ENCODE measurements around the gene ATP5MG. TPM values are rescaled to one million over a fixed set of nuclear protein-coding genes. Genes with fewer than 3 reads are reported as not detected.

The ATP5MG gene
- total and polyA plus RNA-seq, 8 donors, result 98.5 to 312 (median 146) TPM

- no peak overlapping the region for H3K4me3 ChIP-seq
- H3K36me3 ChIP-seq, result no peaks in the 10 kb centered on the region
- no peaks in the 10 kb centered on the region for H3K9me3 ChIP-seq
- H3K27ac ChIP-seq, result no peak overlapping the region
- H3K4me1 ChIP-seq, result peaks cover 0 to 18% (median 16%) of the 10 kb centered on the region in 4 donors
- H3K27me3 ChIP-seq, result no peaks in the 10 kb centered on the region
- TF ChIP-seq POLR2AphosphoS5 (IDR thresholded peaks at IDR 0.05) (no peak), CTCF (IDR thresholded peaks at IDR 0.05) (no peak), POLR2A (IDR thresholded peaks at IDR 0.05) (no peak), EP300 (IDR thresholded peaks at IDR 0.05) (no peak)
- 58 to 65% (median 64%) methylated on average over 2 of the region's 2 CpGs for WGBS, 5 donors
- no peak for DNase-seq
- intact Hi-C loops (cut with DNase I; ENCODE audit: low total_unique reads), result no loop called here
Measured at GRCh38 chr11:118430956-118431355, 29.6 kb downstream of the ATP5MG start.

- Histone ChIP-seq H3K9me3 (no peaks in the 10 kb centered on the region), H3K27ac (no peak overlapping the region), H3K27me3 (no peaks in the 10 kb centered on the region), H3K4me1 (peaks cover 19 to 46% (median 38%) of the 10 kb centered on the region in 4 donors), H3K4me3 (peak overlapping the region; percentile 92 to 100 (median 98)), H3K36me3 (no peaks in the 10 kb centered on the region)
- 2 to 4% (median 3%) methylated on average over 9 of the region's 9 CpGs for WGBS, 5 donors
- DNase-seq, result no peak
- TF ChIP-seq EP300 (IDR thresholded peaks at IDR 0.05), result no peak
- no peak for TF ChIP-seq CTCF (IDR thresholded peaks at IDR 0.05)
- no peak for TF ChIP-seq POLR2A (IDR thresholded peaks at IDR 0.05)
- TF ChIP-seq POLR2AphosphoS5 (IDR thresholded peaks at IDR 0.05), result no peak
- intact Hi-C loops (cut with DNase I; ENCODE audit: low total_unique reads), result no loop called here
Measured at GRCh38 chr11:118434123-118434552, 32.7 kb downstream of the ATP5MG start.

GRCh38 chr11:118434553-118435289 is 33.3 kb downstream of the ATP5MG start:
- 0 to 2% (median 0%) methylated on average over 38 to 39 of the region's 39 CpGs for WGBS, 5 donors
- Histone ChIP-seq H3K36me3 (no peaks in the 10 kb centered on the region), H3K27me3 (no peaks in the 10 kb centered on the region), H3K9me3 (no peaks in the 10 kb centered on the region), H3K4me1 (peaks cover 22 to 49% (median 44%) of the 10 kb centered on the region in 4 donors), H3K27ac (peak overlapping the region; percentile 11 to 96 (median 93)), H3K4me3 (peak overlapping the region; percentile 92 to 100 (median 98))
- TF ChIP-seq POLR2AphosphoS5 (IDR thresholded peaks at IDR 0.05), result no peak
- TF ChIP-seq CTCF (IDR thresholded peaks at IDR 0.05), result no peak
- no peak for TF ChIP-seq EP300 (IDR thresholded peaks at IDR 0.05)
- no peak for TF ChIP-seq POLR2A (IDR thresholded peaks at IDR 0.05)
- intact Hi-C loops (cut with DNase I; ENCODE audit: low total_unique reads), result no loop called here
- peak in 1 of 2 donors; percentile 77 for DNase-seq

GRCh38 chr11:118435290-118435892 is 34.0 kb downstream of the ATP5MG start:
- intact Hi-C loops (cut with DNase I; ENCODE audit: low total_unique reads), result no loop called here
- TF ChIP-seq POLR2A (IDR thresholded peaks at IDR 0.05) (no peak), CTCF (IDR thresholded peaks at IDR 0.05) (no peak), POLR2AphosphoS5 (IDR thresholded peaks at IDR 0.05) (no peak), EP300 (IDR thresholded peaks at IDR 0.05) (no peak)

More at GRCh38 chr11:118435290-118435892, 34.0 kb downstream of the ATP5MG start:
- H3K27ac ChIP-seq, result peak overlapping the region; percentile 75 to 96 (median 93)
- peak; percentile 53 to 86 for DNase-seq
- no peaks in the 10 kb centered on the region for H3K36me3 ChIP-seq
- peak overlapping the region; percentile 92 to 100 (median 98) for H3K4me3 ChIP-seq
- H3K27me3 ChIP-seq, result no peaks in the 10 kb centered on the region
- 0 to 1% (median 0%) methylated on average over 30 to 34 of the region's 34 CpGs for WGBS, 5 donors
- H3K4me1 ChIP-seq, result peaks cover 22 to 56% (median 50%) of the 10 kb centered on the region in 4 donors
- H3K9me3 ChIP-seq, result no peaks in the 10 kb centered on the region

Data from stomach (tissue), 9 donors.